Measurements from ENCODE around the gene ADGRE2.

DNA sequence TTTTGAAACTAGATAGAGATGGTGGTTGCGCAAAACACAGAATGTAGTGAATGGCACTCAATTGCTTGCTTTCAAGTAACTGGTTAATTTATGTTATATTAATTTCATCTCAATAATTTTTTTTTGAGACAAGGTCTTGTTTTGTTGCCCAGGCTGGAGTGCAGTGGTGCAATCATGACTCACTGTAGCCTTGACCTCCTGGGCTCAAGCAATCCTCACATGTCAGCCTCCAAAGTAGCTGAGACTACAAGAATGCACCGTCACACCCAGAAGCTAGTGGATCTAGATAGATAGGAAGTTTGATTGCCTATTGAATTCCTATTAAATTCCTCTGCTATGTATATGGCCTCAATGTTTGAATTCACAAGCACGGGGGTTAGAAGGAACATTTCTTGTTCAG lies 26.4 kb upstream of the ADGRE2 start:
- TF ChIP-seq CTCF (IDR thresholded peaks at IDR 0.05): no peak
- TF ChIP-seq POLR2A (IDR thresholded peaks at IDR 0.05): no peak

Measured in lower leg skin (tissue), 3 donors.